PFSK-1 (cell line): Measurements from ENCODE around the gene LRP6.

Experiments
- FOXP2 ChIP-seq: optimal IDR thresholded peaks from 2 replicates; pipeline ENCODE3; 2011; ENCODE audit warnings: borderline replicate concordance, control low read depth, inconsistent platforms; ENCODE audit not compliant: insufficient read depth; ENCODE audit errors: extremely low read length, extremely low read depth
- POLR2AphosphoS5 ChIP-seq: IDR thresholded peaks from 2 replicates; pipeline ENCODE4 v1.6.1; 2012; ENCODE audit warnings: low read depth, mild to moderate bottlenecking, control low read depth, low read length, moderate library complexity
- SIN3A ChIP-seq: IDR thresholded peaks from 2 replicates; pipeline ENCODE4 v1.6.1; 2012; ENCODE audit warnings: mild to moderate bottlenecking, low read length, moderate library complexity, borderline replicate concordance; ENCODE audit not compliant: insufficient read depth
- TAF1 ChIP-seq: IDR thresholded peaks from 2 replicates; pipeline ENCODE4 v1.6.1; 2012; ENCODE audit warnings: low read length, control low read depth, borderline replicate concordance; ENCODE audit not compliant: insufficient read depth
- TF ChIP-seq, protein P1 (sequence below), 2 experiments: IDR thresholded peaks; 2 replicates each; pipeline versions ENCODE4 v1.6.1 to v1.8.0; 2011 to 2012; ENCODE audit warnings: low read depth in 2 of 2, low read length in 2 of 2, control low read depth in 1 of 2, inconsistent platforms in 1 of 2, mild to moderate bottlenecking in 1 of 2, moderate library complexity in 1 of 2; ENCODE audit not compliant: insufficient read depth in 1 of 2

The LRP6 gene

DNA sequence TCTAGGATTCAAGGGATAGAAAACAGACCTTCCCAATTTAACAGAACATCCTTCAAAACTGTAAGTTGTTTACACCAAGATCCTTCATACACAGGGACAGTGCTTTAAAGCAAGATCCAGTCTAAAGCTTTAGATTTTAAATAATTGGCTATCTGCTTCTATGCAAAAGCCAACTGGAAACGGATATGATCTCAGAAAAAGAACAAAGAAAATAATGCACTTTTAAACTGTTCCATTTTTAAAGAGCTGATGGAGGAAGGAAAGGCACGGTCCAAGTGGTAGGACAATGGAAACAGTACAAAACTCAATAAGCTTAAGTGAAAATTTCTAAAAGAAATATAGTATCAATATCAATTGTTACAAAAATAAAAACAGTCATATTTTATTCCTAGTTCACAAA is 27.7 kb downstream of the LRP6 start:
- TF ChIP-seq SIN3A = no peak
- no peak for TF ChIP-seq TAF1
- TF ChIP-seq, protein P1, sequence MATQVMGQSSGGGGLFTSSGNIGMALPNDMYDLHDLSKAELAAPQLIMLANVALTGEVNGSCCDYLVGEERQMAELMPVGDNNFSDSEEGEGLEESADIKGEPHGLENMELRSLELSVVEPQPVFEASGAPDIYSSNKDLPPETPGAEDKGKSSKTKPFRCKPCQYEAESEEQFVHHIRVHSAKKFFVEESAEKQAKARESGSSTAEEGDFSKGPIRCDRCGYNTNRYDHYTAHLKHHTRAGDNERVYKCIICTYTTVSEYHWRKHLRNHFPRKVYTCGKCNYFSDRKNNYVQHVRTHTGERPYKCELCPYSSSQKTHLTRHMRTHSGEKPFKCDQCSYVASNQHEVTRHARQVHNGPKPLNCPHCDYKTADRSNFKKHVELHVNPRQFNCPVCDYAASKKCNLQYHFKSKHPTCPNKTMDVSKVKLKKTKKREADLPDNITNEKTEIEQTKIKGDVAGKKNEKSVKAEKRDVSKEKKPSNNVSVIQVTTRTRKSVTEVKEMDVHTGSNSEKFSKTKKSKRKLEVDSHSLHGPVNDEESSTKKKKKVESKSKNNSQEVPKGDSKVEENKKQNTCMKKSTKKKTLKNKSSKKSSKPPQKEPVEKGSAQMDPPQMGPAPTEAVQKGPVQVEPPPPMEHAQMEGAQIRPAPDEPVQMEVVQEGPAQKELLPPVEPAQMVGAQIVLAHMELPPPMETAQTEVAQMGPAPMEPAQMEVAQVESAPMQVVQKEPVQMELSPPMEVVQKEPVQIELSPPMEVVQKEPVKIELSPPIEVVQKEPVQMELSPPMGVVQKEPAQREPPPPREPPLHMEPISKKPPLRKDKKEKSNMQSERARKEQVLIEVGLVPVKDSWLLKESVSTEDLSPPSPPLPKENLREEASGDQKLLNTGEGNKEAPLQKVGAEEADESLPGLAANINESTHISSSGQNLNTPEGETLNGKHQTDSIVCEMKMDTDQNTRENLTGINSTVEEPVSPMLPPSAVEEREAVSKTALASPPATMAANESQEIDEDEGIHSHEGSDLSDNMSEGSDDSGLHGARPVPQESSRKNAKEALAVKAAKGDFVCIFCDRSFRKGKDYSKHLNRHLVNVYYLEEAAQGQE (IDR thresholded peaks at IDR 0.05; ENCODE audit: insufficient read depth in 1 of 2, low read depth in 2 of 2, low read length in 2 of 2) = no peak
- TF ChIP-seq FOXP2 = no peak
- TF ChIP-seq POLR2AphosphoS5 = no peak

DNA sequence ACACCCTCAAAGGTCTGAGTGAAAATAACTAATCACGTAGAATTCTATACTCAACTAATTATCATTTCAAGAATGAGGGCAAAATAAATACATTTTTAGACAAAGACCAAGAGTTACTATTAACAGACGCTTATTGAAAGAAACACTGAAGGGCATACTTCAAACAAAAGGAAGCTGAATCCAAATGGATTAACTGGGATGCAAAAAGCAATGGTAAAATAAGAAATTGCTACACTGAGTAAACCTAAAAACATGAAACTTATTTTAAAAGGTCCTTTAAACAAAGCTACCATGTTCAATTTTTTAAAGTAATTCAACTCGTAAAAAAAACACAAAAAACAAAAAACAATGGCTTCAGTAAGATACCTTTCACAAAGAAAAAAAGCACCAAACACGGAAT is 28.2 kb downstream of the LRP6 start:
- TF ChIP-seq, protein P1 (IDR thresholded peaks at IDR 0.05; ENCODE audit: insufficient read depth in 1 of 2, low read depth in 2 of 2, low read length in 2 of 2) = no peak
- TF ChIP-seq POLR2AphosphoS5 = no peak
- no peak for TF ChIP-seq SIN3A
- TF ChIP-seq FOXP2 = no peak
- TF ChIP-seq TAF1 = no peak

DNA sequence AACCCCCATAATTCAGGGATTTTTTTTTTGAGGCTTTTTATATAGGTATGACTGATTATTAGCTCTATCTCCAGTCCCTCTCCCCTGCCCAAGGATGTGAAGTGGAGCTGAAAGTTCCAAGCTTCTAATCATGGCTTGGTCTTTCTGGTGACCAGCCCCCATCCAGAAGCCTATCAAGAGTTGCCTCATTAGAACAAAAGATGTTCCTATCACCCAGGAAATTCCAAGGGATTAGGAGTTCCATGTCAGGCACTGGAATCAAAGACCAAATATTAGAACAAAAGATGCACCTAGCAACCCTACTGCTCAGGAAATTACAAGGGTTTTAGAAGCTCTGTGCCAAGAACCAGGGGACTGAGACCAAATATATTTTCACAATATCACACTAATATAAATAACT is 29.9 kb downstream of the LRP6 start:
- no peak for TF ChIP-seq TAF1
- TF ChIP-seq, protein P1 (IDR thresholded peaks at IDR 0.05; ENCODE audit: insufficient read depth in 1 of 2, low read depth in 2 of 2, low read length in 2 of 2) = no peak
- TF ChIP-seq POLR2AphosphoS5 = no peak
- no peak for TF ChIP-seq FOXP2

DNA sequence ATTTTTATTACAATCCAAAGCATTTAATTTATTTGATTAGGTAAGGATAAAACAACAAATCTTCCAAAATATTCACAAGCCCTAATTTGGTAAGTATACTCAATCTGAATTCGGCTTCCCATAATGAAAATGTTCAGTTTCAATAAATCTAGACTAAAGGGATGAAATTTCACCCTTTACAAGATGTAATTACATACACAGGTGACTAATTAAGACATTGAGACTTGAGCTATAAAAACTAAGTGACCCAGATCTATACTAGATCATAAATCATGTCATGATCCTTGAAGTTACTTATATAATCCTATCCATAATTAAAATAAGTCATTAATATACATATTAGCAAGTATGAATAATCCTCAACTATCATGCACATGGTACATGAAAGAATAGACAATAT is 36.6 kb downstream of the LRP6 start:
- TF ChIP-seq TAF1 (no peak), POLR2AphosphoS5 (no peak), SIN3A (no peak), FOXP2 (no peak)
- TF ChIP-seq, protein P1 (IDR thresholded peaks at IDR 0.05; ENCODE audit: insufficient read depth in 1 of 2, low read depth in 2 of 2, low read length in 2 of 2) = no peak

DNA sequence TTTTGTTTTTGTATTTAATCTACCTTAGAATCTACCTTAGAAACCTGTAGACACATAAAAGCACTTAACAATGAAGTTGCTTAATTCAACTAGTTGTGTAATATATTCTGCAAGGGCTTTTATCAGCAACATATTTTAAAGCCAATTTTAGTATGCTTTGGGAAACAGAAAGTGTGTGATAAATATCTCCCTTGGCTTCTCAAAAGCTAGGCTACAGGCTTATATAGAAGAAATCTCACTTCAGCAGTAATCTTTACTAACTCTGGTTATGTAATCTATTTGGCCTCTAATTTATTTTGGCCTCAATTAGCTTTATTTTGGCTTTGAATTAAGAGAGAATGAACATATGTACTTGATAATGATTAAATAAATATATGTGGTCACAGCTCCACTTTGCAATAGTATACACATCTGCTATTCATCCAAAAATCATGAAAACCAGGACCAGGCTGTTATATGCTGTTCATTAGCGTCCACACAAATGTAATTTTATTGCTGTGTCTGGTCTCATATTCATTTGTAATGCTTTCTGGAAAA is 37.2 kb downstream of the LRP6 start:
- no peak for TF ChIP-seq TAF1
- no peak for TF ChIP-seq FOXP2
- no peak for TF ChIP-seq POLR2AphosphoS5
- TF ChIP-seq, protein P1 (IDR thresholded peaks at IDR 0.05; ENCODE audit: insufficient read depth in 1 of 2, low read depth in 2 of 2, low read length in 2 of 2) = no peak
- TF ChIP-seq SIN3A = no peak
